ENCODE results near the gene PKLR. TPM values are rescaled to one million over a fixed set of nuclear protein-coding genes. Genes with fewer than 3 reads are reported as not detected.
"Not testable (repeated sequence)": the region's sequence is repeated elsewhere in the genome, so short reads cannot be mapped to it uniquely, and the experiment has no call there.

Gene PKLR
- total RNA-seq, 2 donors from 2014 or later: not detected

DNA sequence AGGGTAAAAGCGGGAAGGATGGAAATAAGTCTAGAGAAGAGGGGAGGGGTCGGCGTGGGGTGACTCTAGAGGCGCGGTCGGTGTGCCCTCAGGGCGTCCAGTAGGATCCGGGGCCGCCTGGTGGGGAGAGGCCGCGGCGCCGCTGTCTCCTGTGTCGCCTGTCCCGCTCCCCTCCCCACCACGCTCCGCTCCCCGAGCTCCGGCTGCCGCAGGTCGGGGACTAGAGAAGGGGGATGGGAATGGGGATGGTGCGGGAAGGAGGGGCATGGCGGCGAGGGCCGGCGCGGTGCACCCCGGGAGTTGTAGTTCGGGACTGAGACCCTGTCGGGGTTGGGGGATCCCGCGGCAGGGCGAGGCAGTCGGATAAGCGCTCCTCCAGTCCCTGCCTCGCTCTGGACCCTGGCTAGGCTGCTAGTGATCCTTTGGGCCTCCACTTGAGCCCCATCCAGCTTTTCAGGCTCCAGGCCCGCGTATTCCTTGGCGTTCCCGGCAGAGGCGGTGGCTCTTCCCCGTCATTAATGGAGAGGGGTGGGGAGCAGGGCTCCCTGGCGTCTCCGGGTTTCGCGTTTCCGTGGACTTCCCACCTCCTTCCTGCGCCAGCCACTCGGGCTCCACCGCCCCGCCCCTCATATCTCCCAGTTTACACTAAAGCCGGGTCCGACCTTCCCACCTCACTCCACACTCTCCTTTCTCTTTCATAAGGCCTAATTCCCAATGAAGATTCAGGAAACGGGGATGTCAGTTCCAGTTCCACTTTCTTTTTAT is 45.8 kb downstream of the PKLR start, which contains the start of gene ENTREP3:
Gene ENTREP3 (minus strand): TSS at position 241 of the 765 bp plus-strand sequence. CDS start 606 bp downstream, outside the sequence.
- peaks cover 44% of the 10 kb centered on the region for H3K4me1 Mint-ChIP-seq (ENCODE audit: low read depth)
- H3K27ac Mint-ChIP-seq: peak within 1 kb of the TSS; percentile 78
- peak; percentile 85 to 87 for DNase-seq
- no peaks in the 10 kb centered on the region for H3K9me3 Mint-ChIP-seq
- H3K27me3 Mint-ChIP-seq (ENCODE audit: low read depth): no peaks in the 10 kb centered on the region
- ATAC-seq (replicated peaks in 1 of 2): peak; percentile 71 to 72
- H3K4me3 Mint-ChIP-seq: peak within 1 kb of the TSS; percentile 85 to 92
- peaks cover 6 to 20% of the 10 kb centered on the region in 2 donors for H3K36me3 Mint-ChIP-seq (ENCODE audit: insufficient read depth in 2 of 2)

DNA sequence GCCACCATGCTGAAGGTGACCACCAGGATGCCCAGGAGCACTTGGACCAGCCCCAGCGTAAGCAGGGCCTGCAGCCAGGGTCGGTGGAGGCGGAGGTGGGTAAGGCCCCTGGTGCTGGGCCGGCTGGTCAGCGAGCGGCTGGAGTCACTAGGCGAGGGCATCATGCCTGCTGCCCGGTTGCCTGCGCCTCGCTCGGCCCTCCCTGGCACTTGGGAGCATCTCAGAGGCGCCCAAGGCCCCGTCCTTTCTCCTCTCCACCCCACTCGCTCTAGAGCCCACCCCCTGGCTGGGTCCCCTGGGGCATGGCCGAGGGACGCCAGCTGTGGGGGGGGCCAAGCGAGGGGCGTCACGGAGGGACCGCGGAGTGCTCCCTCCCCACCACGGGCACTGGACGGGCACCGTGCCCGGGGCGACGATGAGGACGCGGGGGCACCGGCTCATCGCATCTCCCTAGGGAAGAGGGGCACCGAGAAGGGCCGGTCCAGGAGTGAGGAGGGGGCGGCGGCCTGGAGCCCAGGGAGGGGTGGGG is 46.5 kb downstream of the PKLR start:
- DNase-seq (no peak), ATAC-seq (replicated peaks in 1 of 2) (peak in 1 of 2 donors; percentile 3)
- H3K9me3 Mint-ChIP-seq: no peaks in the 10 kb centered on the region
- peak overlapping the region; percentile 85 to 92 for H3K4me3 Mint-ChIP-seq
- peaks cover 39% of the 10 kb centered on the region for H3K4me1 Mint-ChIP-seq (ENCODE audit: low read depth)
- no peak overlapping the region for H3K27ac Mint-ChIP-seq
- H3K27me3 Mint-ChIP-seq (ENCODE audit: low read depth): no peaks in the 10 kb centered on the region
- H3K36me3 Mint-ChIP-seq (ENCODE audit: insufficient read depth in 2 of 2): peaks cover 3 to 15% of the 10 kb centered on the region in 2 donors

DNA sequence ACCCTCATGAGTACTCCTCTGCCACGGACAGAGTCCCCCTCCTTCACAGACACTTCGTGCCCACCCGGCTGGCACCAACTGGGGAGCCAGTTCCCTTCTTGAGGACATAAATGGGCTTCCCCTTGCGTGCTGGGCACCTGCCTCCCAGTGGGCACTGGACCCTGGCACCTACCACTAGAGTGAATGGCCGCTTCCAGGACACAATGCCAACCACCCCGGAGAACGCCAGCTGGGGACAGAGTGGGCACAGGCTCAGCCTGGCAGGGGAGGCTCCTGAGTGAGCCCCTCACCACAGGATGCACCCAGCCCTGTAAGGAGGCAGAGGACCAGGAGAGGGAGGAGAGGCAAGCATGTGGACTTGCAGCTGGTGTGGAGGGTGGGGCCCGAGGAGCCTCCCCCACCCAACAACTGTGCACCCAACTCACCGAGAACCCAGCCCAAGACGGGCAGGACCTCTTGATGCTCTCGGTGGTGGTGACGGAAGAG is 47.0 kb downstream of the PKLR start:
- ATAC-seq (replicated peaks in 1 of 2) (no peak), DNase-seq (no peak)
- Mint-ChIP-seq H3K4me1 (ENCODE audit: low read depth) (peaks cover 39% of the 10 kb centered on the region), H3K27me3 (ENCODE audit: low read depth) (no peaks in the 10 kb centered on the region), H3K9me3 (no peaks in the 10 kb centered on the region), H3K4me3 (peak overlapping the region; percentile 85 to 92), H3K36me3 (ENCODE audit: insufficient read depth in 2 of 2) (peaks cover 3 to 13% of the 10 kb centered on the region in 2 donors), H3K27ac (peak overlapping the region; percentile 57)

DNA sequence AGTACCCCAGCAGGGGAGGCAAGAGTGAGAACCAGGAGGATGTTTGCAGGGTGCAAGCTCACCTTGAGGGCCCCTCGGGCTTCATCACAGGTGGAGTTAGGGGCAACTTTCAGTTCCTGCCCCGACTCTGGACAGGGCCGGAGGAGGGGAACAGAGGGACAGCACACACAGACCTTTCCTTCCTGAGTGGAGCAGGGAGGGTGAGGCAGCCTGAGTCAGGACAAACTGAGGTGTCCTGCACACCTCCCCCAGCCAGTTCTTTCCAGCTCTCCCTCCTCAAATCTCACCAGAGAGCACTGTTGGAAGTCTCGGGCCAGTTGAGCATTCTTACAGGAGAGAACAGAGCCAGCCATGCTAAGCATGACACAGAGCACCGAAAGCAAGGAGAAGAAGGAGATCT is 47.4 kb downstream of the PKLR start:
- no peak for DNase-seq
- Mint-ChIP-seq H3K27me3 (ENCODE audit: low read depth) (no peaks in the 10 kb centered on the region), H3K4me3 (peak overlapping the region; percentile 85 to 92), H3K36me3 (ENCODE audit: insufficient read depth in 2 of 2) (peaks cover 3 to 11% of the 10 kb centered on the region in 2 donors), H3K27ac (no peak overlapping the region), H3K9me3 (no peaks in the 10 kb centered on the region), H3K4me1 (ENCODE audit: low read depth) (peaks cover 39% of the 10 kb centered on the region)
- ATAC-seq (replicated peaks in 1 of 2): no peak

DNA sequence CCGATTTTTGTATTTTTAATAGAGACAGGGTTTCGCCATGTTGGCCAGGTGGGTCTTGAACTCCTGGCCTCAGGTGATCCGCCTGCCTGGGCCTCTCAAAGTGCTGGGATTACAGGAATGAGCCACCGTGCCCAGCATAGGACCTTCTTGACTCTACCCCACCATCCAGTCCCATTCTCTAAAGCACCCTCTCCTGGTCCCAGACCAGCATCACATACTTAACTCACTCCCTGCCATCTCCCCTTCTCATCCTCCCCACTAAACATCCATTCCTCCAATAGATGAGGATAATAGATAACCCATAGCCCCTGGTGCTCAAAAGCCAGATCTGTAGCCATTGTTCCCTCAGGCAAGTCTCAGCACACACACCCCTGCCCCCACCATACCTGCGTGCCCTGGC is 48.0 kb downstream of the PKLR start:
- no peak for DNase-seq
- Mint-ChIP-seq H3K27me3 (ENCODE audit: low read depth) (no peaks in the 10 kb centered on the region), H3K27ac (no peak overlapping the region), H3K36me3 (ENCODE audit: insufficient read depth in 2 of 2) (peaks cover 3 to 7% of the 10 kb centered on the region in 2 donors), H3K4me1 (ENCODE audit: low read depth) (peaks cover 39% of the 10 kb centered on the region), H3K9me3 (no peaks in the 10 kb centered on the region), H3K4me3 (peak overlapping the region; percentile 85 to 92)
- ATAC-seq (replicated peaks in 1 of 2): no peak

DNA sequence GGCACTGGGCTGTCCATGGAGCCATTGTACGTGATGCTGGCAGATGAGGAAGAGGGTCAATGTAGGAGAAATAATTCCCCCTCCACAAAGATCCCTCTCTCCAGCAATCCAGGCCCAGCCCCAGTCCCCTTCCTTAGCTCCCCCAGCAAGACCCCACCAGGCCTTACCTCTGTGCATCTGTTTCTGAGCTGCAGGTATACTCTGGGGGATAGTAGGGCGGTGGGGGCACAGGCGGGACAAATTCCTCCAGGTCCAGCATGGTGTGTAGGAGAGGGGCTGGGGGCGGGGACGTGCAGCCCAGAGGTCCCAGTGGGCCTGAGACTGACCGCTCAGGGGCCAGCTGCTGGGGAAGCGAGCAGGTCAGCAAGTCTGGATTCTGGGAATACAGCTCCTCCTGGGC is 49.7 kb downstream of the PKLR start:
- Mint-ChIP-seq H3K4me1 (ENCODE audit: low read depth) (peaks cover 34% of the 10 kb centered on the region), H3K4me3 (no peak overlapping the region), H3K9me3 (no peaks in the 10 kb centered on the region), H3K27me3 (ENCODE audit: low read depth) (no peaks in the 10 kb centered on the region), H3K27ac (no peak overlapping the region), H3K36me3 (ENCODE audit: insufficient read depth in 2 of 2) (peaks cover under 1 to 2% of the 10 kb centered on the region in 2 donors)
- no peak for DNase-seq
- no peak for ATAC-seq (replicated peaks in 1 of 2)

DNA sequence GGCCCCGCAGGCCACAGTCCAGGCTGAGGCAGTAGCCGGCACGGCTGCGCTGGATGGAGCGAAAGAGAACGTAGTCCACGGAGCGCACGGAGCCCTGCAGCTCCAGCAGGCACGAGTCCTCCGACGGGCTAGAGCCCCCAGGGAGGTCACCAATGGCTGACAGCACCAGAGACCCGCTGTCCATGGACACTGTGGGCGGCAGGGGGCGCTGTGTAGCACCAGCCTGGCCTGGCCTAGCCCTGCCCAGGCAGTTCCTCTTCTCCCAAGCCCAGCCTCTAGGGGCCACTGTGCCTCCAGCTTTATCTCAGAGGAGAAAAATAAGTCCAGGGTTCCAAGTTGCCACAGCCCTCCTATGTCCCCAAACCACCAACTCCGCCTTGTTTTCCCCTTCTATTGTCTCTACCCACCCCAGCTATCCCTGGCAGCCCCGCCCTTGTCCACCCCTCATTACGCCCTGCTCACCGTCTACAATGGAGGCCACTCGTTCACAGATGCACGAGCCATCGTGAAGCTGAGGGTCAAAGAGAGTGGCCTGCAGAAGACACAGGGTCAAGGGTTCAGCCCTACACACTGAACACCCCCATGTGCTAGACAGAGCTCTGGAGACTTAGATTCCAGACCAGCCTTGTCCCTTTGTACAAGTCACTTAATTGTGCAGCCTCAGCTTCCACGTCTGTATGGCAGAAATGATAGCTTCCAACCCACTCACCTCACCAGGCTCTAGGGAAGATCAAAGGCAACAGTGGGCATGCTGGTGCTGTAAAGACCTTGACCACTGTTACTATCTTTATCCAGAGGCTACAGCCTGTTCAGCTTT is 50.4 kb downstream of the PKLR start:
- Mint-ChIP-seq H3K9me3 (no peaks in the 10 kb centered on the region), H3K27ac (no peak overlapping the region), H3K36me3 (ENCODE audit: insufficient read depth in 2 of 2) (peaks cover 2 to 4% of the 10 kb centered on the region in 2 donors), H3K27me3 (ENCODE audit: low read depth) (no peaks in the 10 kb centered on the region), H3K4me1 (ENCODE audit: low read depth) (peaks cover 30% of the 10 kb centered on the region), H3K4me3 (peak overlapping the region; percentile 73)
- DNase-seq (peak; percentile 98 to 99), ATAC-seq (replicated peaks in 1 of 2) (peak; percentile 96 to 97)

DNA sequence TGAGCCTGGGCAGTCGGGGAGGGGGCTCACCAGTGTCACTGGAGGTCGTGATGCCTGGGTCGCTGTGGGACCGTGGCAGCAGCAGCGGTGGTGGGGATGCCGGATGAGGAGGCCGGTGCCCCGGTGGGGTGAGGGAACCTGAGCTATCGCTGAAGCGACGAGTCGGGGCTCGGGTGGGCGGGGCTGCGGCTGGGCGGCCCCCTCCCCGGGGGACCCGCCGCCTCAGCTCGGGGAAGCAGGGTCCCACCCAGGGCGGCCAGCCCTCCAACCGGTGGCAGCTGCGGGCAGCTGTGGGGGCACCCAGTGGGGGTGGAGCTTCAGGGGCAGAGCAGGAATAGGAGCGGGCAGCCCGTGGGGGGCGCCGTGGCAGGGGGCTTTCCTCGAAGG is 51.0 kb downstream of the PKLR start:
- H3K27ac Mint-ChIP-seq: no peak overlapping the region
- DNase-seq: no peak
- no peaks in the 10 kb centered on the region for H3K9me3 Mint-ChIP-seq
- no peaks in the 10 kb centered on the region for H3K27me3 Mint-ChIP-seq (ENCODE audit: low read depth)
- H3K4me3 Mint-ChIP-seq: peak overlapping the region; percentile 73 to 79
- peaks cover 30% of the 10 kb centered on the region for H3K4me1 Mint-ChIP-seq (ENCODE audit: low read depth)
- peaks cover 2 to 4% of the 10 kb centered on the region in 2 donors for H3K36me3 Mint-ChIP-seq (ENCODE audit: insufficient read depth in 2 of 2)
- peak; percentile 53 to 59 for ATAC-seq (replicated peaks in 1 of 2)

DNA sequence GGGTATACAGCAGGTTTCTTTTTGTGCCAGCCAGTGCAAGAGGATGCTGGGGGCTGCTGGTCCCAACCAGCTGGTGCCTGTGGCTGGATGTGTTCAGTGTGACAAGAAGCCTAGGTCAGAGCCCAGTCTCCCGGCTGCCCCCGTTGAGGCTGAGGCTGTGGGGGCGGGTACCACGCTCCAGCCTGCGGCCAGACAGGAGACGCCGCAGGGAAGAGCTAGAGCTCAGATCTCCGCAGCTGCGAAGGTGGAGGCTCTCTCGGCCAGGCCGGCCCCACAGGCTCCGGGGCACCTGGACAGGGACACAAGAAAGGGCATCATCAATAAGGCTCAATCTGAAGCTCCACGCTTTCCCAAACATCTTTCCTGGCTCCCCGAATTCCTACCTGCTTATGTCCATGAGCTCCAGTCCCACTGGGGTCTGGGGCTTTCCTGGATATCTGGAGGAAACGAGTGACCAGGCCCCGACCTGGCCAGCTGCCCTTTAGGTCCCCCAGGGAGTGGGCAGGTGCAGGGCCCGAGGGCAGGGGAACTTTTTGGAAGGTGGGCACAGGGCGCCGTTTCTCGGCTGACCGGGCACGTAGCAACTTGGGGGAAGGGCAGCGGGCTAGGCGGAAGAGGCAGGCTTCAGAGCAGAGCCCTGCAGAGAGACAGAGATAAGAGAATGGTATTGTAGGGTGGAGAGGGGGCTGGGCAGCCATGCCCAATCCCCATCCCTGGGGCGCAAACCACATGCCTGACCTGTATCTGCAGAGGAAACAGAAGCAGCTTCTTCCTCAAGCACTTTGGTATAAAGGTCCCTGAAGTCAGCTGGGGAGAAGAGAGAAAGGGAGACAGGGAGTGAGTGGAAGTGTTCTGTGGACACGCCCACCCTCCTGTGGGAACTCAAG is 53.3 kb downstream of the PKLR start:
- H3K4me1 Mint-ChIP-seq (ENCODE audit: low read depth): peaks cover 32% of the 10 kb centered on the region
- DNase-seq (no peak), ATAC-seq (replicated peaks in 1 of 2) (no peak)
- no peak overlapping the region for H3K4me3 Mint-ChIP-seq
- no peaks in the 10 kb centered on the region for H3K9me3 Mint-ChIP-seq
- H3K27me3 Mint-ChIP-seq (ENCODE audit: low read depth): no peaks in the 10 kb centered on the region
- H3K27ac Mint-ChIP-seq: no peak overlapping the region
- H3K36me3 Mint-ChIP-seq (ENCODE audit: insufficient read depth in 2 of 2): peaks cover 2 to 5% of the 10 kb centered on the region in 2 donors

DNA sequence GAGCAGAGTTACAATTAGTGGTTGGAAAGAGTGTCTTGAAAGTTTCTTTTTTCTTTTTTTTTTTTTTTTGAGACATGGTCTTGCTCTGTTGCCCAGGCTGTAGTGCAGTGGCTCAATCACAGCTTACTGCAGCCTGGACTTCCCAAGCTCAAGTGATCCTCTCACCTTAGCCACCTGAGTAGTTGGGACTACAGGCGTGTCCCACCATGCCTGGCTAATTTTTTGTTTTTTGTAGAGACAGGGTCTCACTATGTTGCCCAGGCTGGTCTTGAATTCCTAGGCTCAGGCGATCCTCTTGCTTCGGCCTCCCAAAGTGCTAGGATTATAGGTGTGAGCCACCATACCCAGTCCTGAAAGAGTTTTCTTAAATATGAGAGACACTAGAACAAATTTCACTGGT is 54.4 kb downstream of the PKLR start:
- H3K27ac Mint-ChIP-seq; H3K4me3 Mint-ChIP-seq; H3K27me3 Mint-ChIP-seq (ENCODE audit: low read depth); ATAC-seq (replicated peaks in 1 of 2); H3K9me3 Mint-ChIP-seq; DNase-seq; H3K36me3 Mint-ChIP-seq (ENCODE audit: insufficient read depth in 2 of 2): not testable (repeated sequence)
- peaks cover 43% of the 10 kb centered on the region for H3K4me1 Mint-ChIP-seq (ENCODE audit: low read depth)

DNA sequence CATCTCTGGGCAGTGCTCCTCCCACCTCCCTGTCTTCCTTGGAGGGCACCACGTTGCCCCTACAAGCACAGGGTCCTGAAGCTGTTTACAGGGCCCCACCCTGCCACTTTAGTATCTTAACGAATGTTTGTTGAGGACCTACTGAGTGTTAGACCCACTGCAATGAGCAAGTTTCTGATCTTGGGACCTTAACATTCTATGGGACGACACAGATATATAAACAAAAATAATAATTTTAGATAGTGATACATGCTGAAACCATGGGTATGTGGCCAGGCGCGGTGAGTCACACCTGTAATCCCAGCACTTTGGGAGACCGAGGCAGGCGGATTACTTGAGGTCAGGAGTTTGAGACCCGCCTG is 56.1 kb downstream of the PKLR start:
- peaks cover 52% of the 10 kb centered on the region for H3K4me1 Mint-ChIP-seq (ENCODE audit: low read depth)
- H3K4me3 Mint-ChIP-seq: peak overlapping the region; percentile 77 to 79
- ATAC-seq (replicated peaks in 1 of 2) (no peak), DNase-seq (no peak)
- H3K36me3 Mint-ChIP-seq (ENCODE audit: insufficient read depth in 2 of 2): peaks cover 3 to 5% of the 10 kb centered on the region in 2 donors
- H3K27ac Mint-ChIP-seq: peak overlapping the region; percentile 10
- no peaks in the 10 kb centered on the region for H3K27me3 Mint-ChIP-seq (ENCODE audit: low read depth)
- H3K9me3 Mint-ChIP-seq: no peaks in the 10 kb centered on the region

DNA sequence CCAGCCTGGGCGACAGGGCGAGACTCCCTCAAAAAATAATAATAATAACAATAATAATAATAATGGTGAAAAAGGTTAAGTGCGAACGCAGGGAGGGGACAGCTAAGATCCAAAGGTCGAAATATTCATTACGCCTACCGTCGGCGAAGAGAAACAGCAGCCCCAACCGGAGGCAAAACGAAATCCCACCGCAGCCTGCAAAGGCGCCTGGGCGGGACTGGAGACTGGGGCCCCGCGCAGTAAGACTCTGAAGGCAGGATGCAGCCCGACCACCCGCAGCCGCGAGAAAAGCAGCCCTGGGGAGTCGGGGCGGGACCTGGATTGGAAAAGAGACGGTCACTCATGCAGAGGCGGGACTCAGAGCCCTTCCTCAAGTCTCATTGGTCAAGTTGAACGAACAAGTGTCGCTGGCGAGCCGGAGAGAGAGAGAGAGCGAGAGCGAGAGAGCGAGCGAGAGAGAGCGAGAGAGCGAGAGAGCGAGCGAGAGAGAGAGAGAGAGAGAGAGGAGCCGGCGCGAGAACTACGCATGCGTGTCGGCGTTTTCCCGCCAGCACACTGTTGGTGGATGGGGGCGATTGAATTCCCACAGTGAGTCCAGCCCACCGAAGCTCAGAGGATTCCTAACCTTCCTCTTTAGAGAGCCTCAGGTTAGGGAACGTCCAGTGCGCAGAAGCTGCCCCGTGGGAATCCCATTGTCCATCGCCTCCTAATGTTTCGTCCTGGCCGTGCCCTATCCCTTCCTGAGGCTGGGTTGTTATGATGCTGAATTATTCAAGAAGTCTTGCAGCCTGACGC is 56.7 kb downstream of the PKLR start:
- Mint-ChIP-seq H3K4me3 (peak overlapping the region; percentile 77 to 79), H3K9me3 (no peaks in the 10 kb centered on the region), H3K27ac (peak overlapping the region; percentile 93), H3K27me3 (ENCODE audit: low read depth) (no peaks in the 10 kb centered on the region), H3K36me3 (ENCODE audit: insufficient read depth in 2 of 2) (peaks cover 3 to 5% of the 10 kb centered on the region in 2 donors), H3K4me1 (ENCODE audit: low read depth) (peaks cover 53% of the 10 kb centered on the region)
- peak; percentile 95 to 97 for ATAC-seq (replicated peaks in 1 of 2)
- DNase-seq: peak; percentile 96 to 97
